Activated CD4-positive, alpha-beta T cell treated with anti-CD3 and anti-CD28 coated beads, Interleukin-2, Interleukin-6, amounts not matched to agents 100 ng/mL and 50 ng/mL, durations not matched to agents 16 hours and 8 hours (primary cell): ENCODE data around the gene AFP.

Experiments
- DNase-seq: peaks from one replicate; pipeline ENCODE4 v3.0.0-alpha.2; 2020

AFP gene

GRCh38 chr4:73415807-73416238 is 20.2 kb upstream of the AFP start:
- DNase-seq, result no peak

GRCh38 chr4:73416423-73417087 is 19.5 kb upstream of the AFP start:
- no peak for DNase-seq

GRCh38 chr4:73417342-73417741 is 18.7 kb upstream of the AFP start:
- no peak for DNase-seq

GRCh38 chr4:73417973-73418372 is 18.0 kb upstream of the AFP start:
- no peak for DNase-seq

- no peak for DNase-seq
Measured at GRCh38 chr4:73418677-73419076, 17.3 kb upstream of the AFP start.

GRCh38 chr4:73419106-73420038 is 16.6 kb upstream of the AFP start:
- no peak for DNase-seq

- DNase-seq, result no peak
Measured at GRCh38 chr4:73420615-73421014, 15.4 kb upstream of the AFP start.

GRCh38 chr4:73421708-73422457 is 14.1 kb upstream of the AFP start:
- DNase-seq, result no peak

GRCh38 chr4:73422458-73422752 is 13.6 kb upstream of the AFP start:
- DNase-seq, result no peak

- no peak for DNase-seq
Measured at GRCh38 chr4:73423184-73423583, 12.8 kb upstream of the AFP start.

GRCh38 chr4:73426666-73427065 is 9.4 kb upstream of the AFP start:
- DNase-seq, result no peak

GRCh38 chr4:73429118-73429517 is 6.9 kb upstream of the AFP start:
- DNase-seq, result no peak

GRCh38 chr4:73429826-73430587 is 6.0 kb upstream of the AFP start:
- DNase-seq, result no peak

GRCh38 chr4:73431813-73432168 is 4.2 kb upstream of the AFP start:
- DNase-seq, result no peak

GRCh38 chr4:73432169-73433000 is 3.6 kb upstream of the AFP start:
- DNase-seq, result no peak

- DNase-seq, result no peak
Measured at GRCh38 chr4:73433140-73433539, 2.9 kb upstream of the AFP start.

GRCh38 chr4:73434311-73434710 is 1.7 kb upstream of the AFP start:
- DNase-seq, result no peak

GRCh38 chr4:73436674-73437557 is 895 bp downstream of the AFP start:
- no peak for DNase-seq

GRCh38 chr4:73437558-73437956 is 1.5 kb downstream of the AFP start:
- DNase-seq, result no peak

- no peak for DNase-seq
Measured at GRCh38 chr4:73438048-73438447, 2.0 kb downstream of the AFP start.

GRCh38 chr4:73438582-73439215 is 2.7 kb downstream of the AFP start:
- no peak for DNase-seq
